NCI-H2107 treated with DMSO at 0.1 percent for 48 hours (cell line): ENCODE data around the gene CLSTN3.
"Not testable (repeated sequence)": the region's sequence is repeated elsewhere in the genome, so short reads cannot be mapped to it uniquely, and the experiment has no call there.

ENCODE experiments used
- DNase-seq: peaks from one replicate; lab custom pipeline; 2025; ENCODE audit not compliant: unreplicated experiment; lab: John Stamatoyannopoulos, UW

Gene CLSTN3

DNA sequence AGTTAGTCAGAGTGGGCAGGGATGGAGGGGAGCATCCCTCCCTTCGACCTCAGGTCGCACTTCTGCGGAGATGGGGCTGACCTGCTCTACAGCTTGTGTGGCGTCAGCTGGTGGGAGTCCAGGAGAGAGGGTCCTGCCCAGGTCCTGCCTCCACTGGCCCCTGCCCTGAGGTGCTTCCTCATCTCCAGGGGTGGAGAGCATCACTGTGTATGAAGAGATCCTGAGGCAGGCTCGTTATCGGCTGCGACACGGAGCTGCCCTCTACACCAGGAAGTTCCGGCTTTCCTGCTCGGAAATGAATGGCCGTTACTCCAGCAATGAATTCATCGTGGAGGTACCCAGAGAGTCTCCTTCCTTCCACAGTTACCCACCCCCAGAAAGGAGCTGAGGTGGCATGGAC, 20.2 kb downstream of the CLSTN3 start:
- DNase-seq, result no peak

DNA sequence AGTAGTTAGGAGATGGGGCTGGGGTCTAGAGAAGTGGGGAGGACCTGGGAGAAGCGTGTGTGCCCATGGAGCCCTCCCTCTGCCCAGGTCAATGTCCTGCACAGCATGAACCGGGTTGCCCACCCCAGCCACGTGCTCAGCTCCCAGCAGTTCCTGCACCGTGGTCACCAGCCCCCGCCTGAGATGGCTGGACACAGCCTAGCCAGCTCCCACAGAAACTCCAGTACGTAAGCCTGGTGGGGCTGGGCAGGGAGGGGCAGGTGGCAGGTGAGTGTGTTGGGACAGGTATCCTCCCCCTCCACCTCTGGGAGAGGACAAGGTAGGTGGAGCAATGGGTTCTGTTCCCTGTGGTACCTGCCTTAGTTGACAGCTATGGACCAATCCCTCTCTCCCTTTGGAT, 20.7 kb downstream of the CLSTN3 start:
- DNase-seq, result no peak

- DNase-seq, result no peak
Measured at GRCh38 chr12:7151532-7151931, 21.4 kb downstream of the CLSTN3 start.

- no peak for DNase-seq
Measured at GRCh38 chr12:7152818-7153217, 22.6 kb downstream of the CLSTN3 start.

GRCh38 chr12:7154042-7154441, 23.9 kb downstream of the CLSTN3 start:
- peak; percentile 89 for DNase-seq

DNA sequence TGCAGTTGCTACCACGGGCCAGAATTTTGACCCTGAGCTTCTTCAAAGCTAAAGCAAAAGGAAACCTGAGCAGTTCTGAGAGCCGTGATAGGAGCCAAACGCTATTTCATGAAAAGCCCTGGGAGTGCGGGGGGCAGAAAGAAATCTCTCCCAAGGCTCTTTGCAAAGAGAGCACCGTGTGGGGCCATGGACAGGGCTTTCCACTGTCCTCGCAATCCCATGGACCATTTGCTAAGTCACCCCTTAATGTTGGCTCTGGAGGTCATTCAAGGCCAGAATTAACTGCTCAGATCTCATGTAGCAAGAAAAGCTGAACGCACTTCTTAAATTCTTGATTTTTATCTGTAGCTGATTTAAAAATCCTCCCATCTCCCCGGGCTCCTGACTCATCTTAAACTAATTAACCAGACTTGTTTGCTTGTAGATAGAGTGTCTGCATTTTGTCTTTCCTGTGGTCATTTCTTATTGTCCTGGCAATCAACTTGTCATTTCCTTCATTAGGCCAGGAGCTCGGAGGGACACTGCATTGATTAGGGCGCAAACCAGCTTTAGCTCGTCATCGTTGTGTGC, 24.8 kb downstream of the CLSTN3 start:
- no peak for DNase-seq

GRCh38 chr12:7155471-7156034, 25.4 kb downstream of the CLSTN3 start:
- DNase-seq, result peak; percentile 31

DNA sequence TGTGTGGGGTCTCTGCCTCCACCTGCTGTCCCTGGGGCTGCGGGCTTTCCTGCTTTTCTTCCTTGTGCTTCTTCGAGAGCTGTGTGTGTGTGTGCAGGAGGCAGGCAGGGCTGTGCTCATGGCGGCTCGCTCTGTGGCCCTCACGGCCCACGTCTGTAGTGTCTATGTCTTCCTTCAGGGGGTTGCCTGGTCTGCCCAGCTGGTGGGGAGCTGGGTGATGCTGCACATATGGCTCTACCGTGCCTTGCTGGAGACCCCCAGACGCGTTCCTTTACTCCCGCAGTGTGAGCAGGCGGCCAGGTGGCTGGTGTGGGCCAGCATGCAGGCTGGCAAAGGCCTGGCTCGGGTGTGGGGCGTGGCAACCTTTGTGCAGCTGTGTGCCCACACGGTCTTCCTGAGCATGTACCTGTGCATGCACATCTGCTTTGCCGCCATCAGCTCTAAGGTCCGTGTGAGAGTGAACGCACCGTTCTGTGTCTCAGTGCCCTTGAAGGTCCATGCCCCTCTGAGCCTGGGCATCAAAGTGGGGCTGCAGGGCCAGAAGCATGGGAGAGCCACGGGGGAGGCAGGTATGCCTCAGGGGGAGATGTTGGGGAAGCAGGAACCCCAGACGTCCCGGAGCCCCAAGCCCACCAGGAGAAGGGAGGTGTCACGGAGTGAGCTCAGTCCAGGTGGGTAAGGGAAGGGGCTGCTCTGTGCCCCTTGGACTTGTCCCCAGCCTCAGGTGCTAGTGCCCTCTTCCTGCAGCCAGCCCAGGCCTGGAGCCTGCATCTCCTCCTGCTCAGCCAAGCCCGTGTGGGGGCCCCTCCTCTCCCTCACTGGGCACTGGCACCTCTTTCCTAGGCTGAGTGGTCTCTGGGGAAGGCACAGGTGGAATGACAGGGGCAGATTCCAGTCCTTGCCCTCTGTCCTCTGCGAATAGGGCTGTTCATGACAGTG, 26.4 kb downstream of the CLSTN3 start:
- no peak for DNase-seq

GRCh38 chr12:7157391-7157790, 27.2 kb downstream of the CLSTN3 start:
- DNase-seq, result no peak

GRCh38 chr12:7158781-7159609, 28.8 kb downstream of the CLSTN3 start:
- DNase-seq, result no peak

DNA sequence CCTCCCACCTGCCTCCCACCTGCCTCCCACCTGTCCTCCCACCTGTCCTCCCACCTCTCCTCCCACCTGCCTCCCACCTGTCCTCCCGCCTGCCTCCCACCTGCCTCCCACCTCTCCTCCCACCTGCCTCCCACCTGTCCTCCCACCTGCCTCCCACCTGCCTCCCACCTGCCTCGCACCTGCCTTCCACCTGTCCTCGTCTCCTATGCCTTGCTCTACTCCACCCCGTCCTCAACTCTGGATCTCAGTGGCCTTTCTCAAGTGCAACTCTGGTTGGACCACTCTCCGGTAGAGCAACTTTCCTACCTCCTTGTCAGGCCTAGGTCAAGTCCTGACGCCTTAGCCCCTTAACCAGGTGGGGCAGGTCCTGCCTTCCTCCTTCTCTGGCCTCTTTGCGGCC, 30.0 kb downstream of the CLSTN3 start:
- DNase-seq, result no peak

GRCh38 chr12:7161327-7161726, 31.2 kb downstream of the CLSTN3 start:
- no peak for DNase-seq

DNA sequence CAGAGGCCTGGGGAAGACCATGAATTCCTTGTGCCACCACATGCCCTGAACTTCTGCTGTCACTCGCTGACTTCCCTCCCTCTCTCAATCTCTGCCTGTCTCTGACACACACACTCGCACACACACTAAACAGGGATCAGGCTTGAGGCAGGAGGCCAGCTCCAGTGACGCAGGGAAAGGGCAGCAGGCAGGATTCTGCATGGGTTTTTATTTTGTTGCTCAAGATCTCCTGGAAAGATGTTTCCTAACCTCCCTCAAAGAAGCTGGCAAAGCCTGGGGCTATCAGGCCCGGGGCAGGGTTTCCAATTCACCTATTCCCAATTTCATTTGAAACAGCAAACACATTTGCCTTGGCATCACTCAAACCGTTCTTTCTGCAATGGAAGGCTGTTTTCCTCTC, 31.6 kb downstream of the CLSTN3 start:
- no peak for DNase-seq

DNA sequence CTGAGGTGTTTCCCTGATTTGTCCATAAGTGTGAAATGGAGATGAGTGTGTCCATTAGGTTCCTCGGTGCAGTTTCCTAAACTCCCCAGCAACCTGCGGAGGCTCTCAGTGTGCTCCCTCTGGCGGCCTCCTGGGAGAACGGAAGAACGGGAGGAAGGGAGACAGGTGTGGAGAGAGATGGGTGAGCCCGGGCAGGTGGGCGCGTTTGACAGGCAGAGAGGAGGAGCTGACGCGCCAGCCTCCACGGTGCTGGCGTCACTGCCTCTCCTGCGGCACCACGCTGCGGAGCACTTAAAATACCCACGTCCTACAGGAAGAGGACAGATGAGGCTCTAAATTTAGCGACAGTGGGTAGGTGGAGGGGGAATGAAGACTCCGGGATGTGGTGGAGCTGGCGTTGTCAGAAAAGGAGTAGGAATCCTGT, 32.5 kb downstream of the CLSTN3 start:
- DNase-seq, result peak; percentile 90

DNA sequence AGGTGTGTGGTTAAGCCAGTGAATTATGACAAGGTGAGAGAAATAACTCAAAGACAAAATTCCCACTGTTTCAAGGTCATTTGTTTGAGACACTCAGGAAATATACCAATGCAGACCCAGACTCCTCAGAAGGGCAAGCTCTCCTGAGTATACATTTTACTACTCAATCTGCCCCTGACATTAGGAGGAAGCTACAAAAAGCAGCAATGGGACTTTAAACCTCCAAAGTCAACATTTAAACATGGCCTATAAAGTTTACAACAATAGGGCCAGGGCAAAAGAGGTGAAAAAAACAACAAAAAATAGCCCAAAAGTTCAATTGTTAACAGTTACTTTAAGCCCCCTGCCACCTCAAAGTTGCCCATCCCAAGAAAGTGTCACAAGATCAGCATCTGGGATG, 39.8 kb downstream of the CLSTN3 start:
- no peak for DNase-seq

GRCh38 chr12:7171854-7172253, 41.7 kb downstream of the CLSTN3 start:
- no peak for DNase-seq

GRCh38 chr12:7175493-7175892, 45.3 kb downstream of the CLSTN3 start:
- no peak for DNase-seq

DNA sequence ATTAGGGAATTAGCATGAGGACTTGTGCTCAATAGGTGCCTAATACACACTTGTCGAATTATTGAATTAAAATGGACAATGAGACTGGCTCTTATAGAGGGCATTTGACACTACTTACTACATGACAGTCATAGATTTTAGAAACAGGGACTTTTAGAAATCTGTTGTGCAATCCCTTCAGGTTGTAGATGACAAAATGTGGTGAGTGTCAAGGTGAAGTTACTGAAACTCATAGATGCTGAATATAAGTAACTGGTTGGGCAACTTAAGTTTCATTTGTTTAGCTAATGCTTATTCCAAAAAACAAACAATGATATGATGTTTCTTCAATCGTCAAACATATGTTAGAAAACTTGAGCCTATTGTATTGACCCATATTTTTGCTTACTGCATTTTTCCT, 46.4 kb downstream of the CLSTN3 start:
- no peak for DNase-seq

GRCh38 chr12:7178481-7178880, 48.3 kb downstream of the CLSTN3 start:
- DNase-seq, result no peak

DNA sequence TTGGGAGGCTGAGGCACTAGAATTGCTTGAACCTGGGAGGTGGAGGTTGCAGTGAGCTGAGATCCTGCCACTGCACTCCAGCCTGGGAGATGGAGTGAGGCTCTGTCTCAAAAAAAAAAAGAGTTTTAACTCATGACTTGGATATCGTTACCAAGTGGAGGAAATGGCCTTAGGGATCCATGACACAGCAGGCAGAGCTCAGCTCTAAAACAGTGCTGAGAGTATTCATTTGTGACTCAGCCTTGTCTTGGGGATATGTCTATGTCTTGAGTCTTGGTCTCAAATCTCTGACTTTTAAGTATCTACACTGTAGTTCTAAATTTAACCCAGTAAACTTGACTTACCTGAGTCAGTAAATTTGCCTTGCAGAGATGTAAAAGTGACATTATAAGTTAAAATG, 50.5 kb downstream of the CLSTN3 start:
- DNase-seq, result no peak

DNA sequence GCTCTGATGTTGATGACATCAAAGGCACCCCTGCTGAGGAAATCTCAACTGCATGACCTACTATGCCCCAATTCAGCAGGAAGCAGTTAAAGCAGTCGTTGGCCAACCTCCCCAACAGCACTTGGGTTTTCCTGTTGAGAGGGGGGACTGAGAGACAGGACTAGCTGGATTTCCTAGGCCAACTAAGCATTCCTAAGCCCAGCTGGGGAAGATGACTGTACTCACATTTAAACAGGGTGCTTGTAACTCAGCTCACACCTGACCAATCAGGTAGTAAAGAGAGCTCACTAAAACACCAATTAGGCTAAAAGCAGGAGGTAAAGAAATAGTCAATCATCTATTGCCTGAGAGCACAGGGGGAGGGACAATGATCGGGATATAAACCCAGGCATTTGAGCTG, 55.9 kb downstream of the CLSTN3 start:
- not testable (repeated sequence) for DNase-seq
